SK-N-SH treated with all-trans-retinoic acid at 6 μM for 48 hours (cell line): ENCODE measurements around the gene S100A3.
"Not testable (repeated sequence)": the region's sequence is repeated elsewhere in the genome, so short reads cannot be mapped to it uniquely, and the experiment has no call there.

Experiments
- ATAC-seq: fragments of 200-7000 bp; cut with Tn5 transposase; 3 replicates; pipeline ENCODE4 v1.9.1; 2020; ENCODE audit warnings: mild to moderate bottlenecking, moderate library complexity
- ARNTL ChIP-seq: fragments of 450-650 bp; formaldehyde crosslinking; IDR thresholded peaks from 2 replicates; pipeline ENCODE4 v1.5.0; 2020; ENCODE audit warnings: low read depth, mild to moderate bottlenecking, moderate library complexity, borderline replicate concordance
- BACH2 ChIP-seq: fragments of 250-450 bp; sonication (Bioruptor Pico); IDR thresholded peaks from 2 replicates; pipeline ENCODE4 v1.9.0; 2021; ENCODE audit warnings: mild to moderate bottlenecking, borderline replicate concordance
- CSDC2 ChIP-seq: fragments of 250-450 bp; sonication (Bioruptor Pico); IDR thresholded peaks from 2 replicates; pipeline ENCODE4 v1.5.0; 2020; ENCODE audit warnings: mild to moderate bottlenecking, moderate library complexity
- ESRRG ChIP-seq: fragments of 250-450 bp; sonication (Bioruptor Pico); IDR thresholded peaks from 2 replicates; pipeline ENCODE4 v1.6.1; 2021; ENCODE audit warnings: mild to moderate bottlenecking
- GLIS3 ChIP-seq: fragments of 250-450 bp; sonication (Bioruptor Pico); IDR thresholded peaks from 2 replicates; pipeline ENCODE4 v1.5.0; 2020; ENCODE audit warnings: mild to moderate bottlenecking, moderate library complexity
- ISL1 ChIP-seq: fragments of 250-450 bp; sonication (Bioruptor Pico); IDR thresholded peaks from 2 replicates; pipeline ENCODE4 v2.1.2; 2022; ENCODE audit warnings: mild to moderate bottlenecking, moderate library complexity
- OSR1 ChIP-seq: fragments of 250-450 bp; sonication (Bioruptor Pico); IDR thresholded peaks from 2 replicates; pipeline ENCODE4 v1.8.0; 2022; ENCODE audit warnings: moderate library complexity, mild to moderate bottlenecking, inconsistent platforms
- PPARA ChIP-seq: fragments of 250-450 bp; sonication (Bioruptor Pico); IDR thresholded peaks from 2 replicates; pipeline ENCODE4 v1.5.0; 2020; ENCODE audit warnings: mild to moderate bottlenecking, borderline replicate concordance
- RARB ChIP-seq: fragments of 250-450 bp; sonication (Bioruptor Pico); IDR thresholded peaks from 2 replicates; pipeline ENCODE4 v1.8.0; 2021; ENCODE audit warnings: mild to moderate bottlenecking, moderate library complexity
- SNAI2 ChIP-seq: fragments of 250-450 bp; sonication (Bioruptor Pico); IDR thresholded peaks from 2 replicates; pipeline ENCODE4 v1.5.0; 2020; ENCODE audit warnings: mild to moderate bottlenecking, moderate library complexity
- TCF4 ChIP-seq: fragments of 250-450 bp; sonication (Bioruptor Pico); IDR thresholded peaks from 2 replicates; pipeline ENCODE4 v1.8.0; 2021; ENCODE audit warnings: mild to moderate bottlenecking, moderate library complexity, borderline replicate concordance
- TOX ChIP-seq: fragments of 250-450 bp; sonication (Bioruptor Pico); IDR thresholded peaks from 2 replicates; pipeline ENCODE4 v1.8.0; 2021; ENCODE audit warnings: mild to moderate bottlenecking, moderate library complexity, borderline replicate concordance
- ZC3H10 ChIP-seq: fragments of 250-450 bp; sonication (Bioruptor Pico); IDR thresholded peaks from 2 replicates; pipeline ENCODE4 v1.5.1; 2021; ENCODE audit warnings: mild to moderate bottlenecking, moderate library complexity
- ZFP3 ChIP-seq: fragments of 250-450 bp; sonication (Bioruptor Pico); IDR thresholded peaks from 2 replicates; pipeline ENCODE4 v1.5.0; 2020; ENCODE audit warnings: mild to moderate bottlenecking, moderate library complexity
- ZFP30 ChIP-seq: fragments of 450-650 bp; formaldehyde crosslinking; IDR thresholded peaks from 2 replicates; pipeline ENCODE4 v1.5.0; 2022; ENCODE audit warnings: mild to moderate bottlenecking, moderate library complexity
- ZNF565 ChIP-seq: fragments of 450-650 bp; formaldehyde crosslinking; conservative IDR thresholded peaks from 2 replicates; pipeline ENCODE4 v1.5.0; 2020; ENCODE audit warnings: low read depth, mild to moderate bottlenecking, moderate library complexity
- ZNF70 ChIP-seq: fragments of 450-650 bp; formaldehyde crosslinking; IDR thresholded peaks from 2 replicates; pipeline ENCODE4 v1.5.0; 2020; ENCODE audit warnings: mild to moderate bottlenecking, moderate library complexity
- TF ChIP-seq, protein P1 (sequence below): fragments of 250-450 bp; sonication (Bioruptor Pico); IDR thresholded peaks from 2 replicates; pipeline ENCODE4 v1.8.0; 2020; ENCODE audit warnings: mild to moderate bottlenecking, moderate library complexity, borderline replicate concordance
- TF ChIP-seq, protein P2 (sequence below): fragments of 250-450 bp; sonication (Bioruptor Pico); IDR thresholded peaks from 2 replicates; pipeline ENCODE4 v1.8.0; 2021; ENCODE audit warnings: low read depth, mild to moderate bottlenecking, moderate library complexity, borderline replicate concordance
- TF ChIP-seq, protein P3 (sequence below): fragments of 250-450 bp; sonication (Bioruptor Pico); IDR thresholded peaks from 2 replicates; pipeline ENCODE4 v1.5.1; 2020; ENCODE audit warnings: low read depth, mild to moderate bottlenecking, moderate library complexity
- TF ChIP-seq, protein P4 (sequence below): fragments of 250-450 bp; sonication (Bioruptor Pico); IDR thresholded peaks from 2 replicates; pipeline ENCODE4 v1.5.0; 2020; ENCODE audit warnings: mild to moderate bottlenecking, moderate library complexity

The S100A3 gene

DNA sequence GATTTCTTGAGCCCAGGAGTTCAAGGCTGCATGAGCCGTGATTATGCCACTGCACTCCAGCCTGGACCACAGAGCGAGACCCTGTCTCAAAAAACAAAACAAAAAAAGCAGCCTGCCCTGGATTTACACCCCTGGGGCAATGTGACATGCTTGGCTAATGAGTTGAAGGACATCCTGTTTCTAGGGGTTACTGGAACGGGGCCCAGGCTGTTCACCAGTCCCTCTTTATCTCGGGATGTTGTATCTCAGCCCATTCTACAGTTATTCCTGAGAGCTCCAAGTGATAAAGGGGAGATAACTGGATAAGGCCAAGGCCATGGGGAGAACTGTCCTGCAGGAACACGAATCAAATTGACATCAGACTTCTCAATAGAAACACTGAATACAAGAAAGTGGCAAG, 38.3 kb upstream of the S100A3 start:
- no peak for ATAC-seq
- no peak for TF ChIP-seq ZFP3 (CRISPR knock-in tag)
- TF ChIP-seq TOX (CRISPR knock-in tag): no peak
- no peak for TF ChIP-seq CSDC2 (CRISPR knock-in tag)
- TF ChIP-seq, all 23 proteins: peak for 0

DNA sequence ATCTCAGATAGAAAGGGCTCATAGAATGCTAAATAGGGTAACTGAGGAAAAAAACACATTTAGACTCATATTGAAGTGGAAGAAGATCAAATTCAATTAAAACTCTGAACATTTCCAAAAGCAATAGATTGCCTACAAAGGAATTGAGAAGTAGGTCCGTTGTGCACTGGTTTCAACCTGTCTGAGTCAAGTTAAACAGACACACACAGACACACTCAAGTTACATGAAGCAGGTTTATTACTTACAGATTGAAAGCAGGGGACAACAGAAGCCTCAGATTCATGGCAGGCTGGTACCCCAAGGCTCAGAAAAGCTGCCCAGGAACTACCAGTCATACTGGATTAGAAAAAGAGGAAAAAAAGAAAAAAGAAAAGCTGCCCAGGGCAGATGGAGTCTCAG, 37.3 kb upstream of the S100A3 start:
- TF ChIP-seq BACH2 (CRISPR knock-in tag) (no peak), OSR1 (no peak), PPARA (CRISPR knock-in tag) (no peak)
- TF ChIP-seq, all 23 proteins: peak for 0
- ATAC-seq: peak; percentile 80

DNA sequence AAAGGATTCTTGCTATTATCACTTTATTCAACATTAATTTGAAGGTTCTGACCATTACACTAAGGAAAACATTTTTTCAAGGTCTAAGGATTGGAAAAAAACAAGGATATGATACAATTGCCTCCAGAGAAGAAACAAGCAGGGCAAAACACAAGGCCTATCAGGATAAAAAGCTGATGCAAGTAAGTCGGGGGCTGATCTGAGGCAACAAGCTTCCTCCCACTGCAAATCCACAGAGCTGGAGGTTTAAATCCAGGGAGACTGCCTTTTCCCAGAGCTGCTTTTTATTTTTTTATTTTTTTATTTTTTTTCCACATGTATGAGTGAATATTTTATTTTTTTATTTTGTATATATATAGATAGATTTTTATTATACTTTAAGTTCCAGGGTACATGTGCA, 35.9 kb upstream of the S100A3 start:
- TF ChIP-seq ZNF565 (CRISPR knock-in tag) (no peak), PPARA (CRISPR knock-in tag) (no peak), SNAI2 (CRISPR knock-in tag) (no peak), TOX (CRISPR knock-in tag) (no peak), TCF4 (no peak), ISL1 (CRISPR knock-in tag) (no peak), ARNTL (no peak), ZC3H10 (no peak), RARB (CRISPR knock-in tag) (no peak), ZNF70 (no peak), ZFP30 (no peak), OSR1 (no peak), GLIS3 (CRISPR knock-in tag) (no peak)
- TF ChIP-seq, protein P1, sequence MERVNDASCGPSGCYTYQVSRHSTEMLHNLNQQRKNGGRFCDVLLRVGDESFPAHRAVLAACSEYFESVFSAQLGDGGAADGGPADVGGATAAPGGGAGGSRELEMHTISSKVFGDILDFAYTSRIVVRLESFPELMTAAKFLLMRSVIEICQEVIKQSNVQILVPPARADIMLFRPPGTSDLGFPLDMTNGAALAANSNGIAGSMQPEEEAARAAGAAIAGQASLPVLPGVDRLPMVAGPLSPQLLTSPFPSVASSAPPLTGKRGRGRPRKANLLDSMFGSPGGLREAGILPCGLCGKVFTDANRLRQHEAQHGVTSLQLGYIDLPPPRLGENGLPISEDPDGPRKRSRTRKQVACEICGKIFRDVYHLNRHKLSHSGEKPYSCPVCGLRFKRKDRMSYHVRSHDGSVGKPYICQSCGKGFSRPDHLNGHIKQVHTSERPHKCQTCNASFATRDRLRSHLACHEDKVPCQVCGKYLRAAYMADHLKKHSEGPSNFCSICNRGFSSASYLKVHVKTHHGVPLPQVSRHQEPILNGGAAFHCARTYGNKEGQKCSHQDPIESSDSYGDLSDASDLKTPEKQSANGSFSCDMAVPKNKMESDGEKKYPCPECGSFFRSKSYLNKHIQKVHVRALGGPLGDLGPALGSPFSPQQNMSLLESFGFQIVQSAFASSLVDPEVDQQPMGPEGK: no peak
- TF ChIP-seq, protein P2, sequence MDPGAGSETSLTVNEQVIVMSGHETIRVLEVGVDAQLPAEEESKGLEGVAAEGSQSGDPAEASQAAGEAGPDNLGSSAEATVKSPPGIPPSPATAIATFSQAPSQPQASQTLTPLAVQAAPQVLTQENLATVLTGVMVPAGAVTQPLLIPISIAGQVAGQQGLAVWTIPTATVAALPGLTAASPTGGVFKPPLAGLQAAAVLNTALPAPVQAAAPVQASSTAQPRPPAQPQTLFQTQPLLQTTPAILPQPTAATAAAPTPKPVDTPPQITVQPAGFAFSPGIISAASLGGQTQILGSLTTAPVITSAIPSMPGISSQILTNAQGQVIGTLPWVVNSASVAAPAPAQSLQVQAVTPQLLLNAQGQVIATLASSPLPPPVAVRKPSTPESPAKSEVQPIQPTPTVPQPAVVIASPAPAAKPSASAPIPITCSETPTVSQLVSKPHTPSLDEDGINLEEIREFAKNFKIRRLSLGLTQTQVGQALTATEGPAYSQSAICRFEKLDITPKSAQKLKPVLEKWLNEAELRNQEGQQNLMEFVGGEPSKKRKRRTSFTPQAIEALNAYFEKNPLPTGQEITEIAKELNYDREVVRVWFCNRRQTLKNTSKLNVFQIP: no peak
- TF ChIP-seq, protein P3, sequence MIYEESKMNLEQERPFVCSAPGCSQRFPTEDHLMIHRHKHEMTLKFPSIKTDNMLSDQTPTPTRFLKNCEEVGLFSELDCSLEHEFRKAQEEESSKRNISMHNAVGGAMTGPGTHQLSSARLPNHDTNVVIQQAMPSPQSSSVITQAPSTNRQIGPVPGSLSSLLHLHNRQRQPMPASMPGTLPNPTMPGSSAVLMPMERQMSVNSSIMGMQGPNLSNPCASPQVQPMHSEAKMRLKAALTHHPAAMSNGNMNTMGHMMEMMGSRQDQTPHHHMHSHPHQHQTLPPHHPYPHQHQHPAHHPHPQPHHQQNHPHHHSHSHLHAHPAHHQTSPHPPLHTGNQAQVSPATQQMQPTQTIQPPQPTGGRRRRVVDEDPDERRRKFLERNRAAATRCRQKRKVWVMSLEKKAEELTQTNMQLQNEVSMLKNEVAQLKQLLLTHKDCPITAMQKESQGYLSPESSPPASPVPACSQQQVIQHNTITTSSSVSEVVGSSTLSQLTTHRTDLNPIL (CRISPR knock-in tag): no peak
- TF ChIP-seq, all 23 proteins: peak for 0

DNA sequence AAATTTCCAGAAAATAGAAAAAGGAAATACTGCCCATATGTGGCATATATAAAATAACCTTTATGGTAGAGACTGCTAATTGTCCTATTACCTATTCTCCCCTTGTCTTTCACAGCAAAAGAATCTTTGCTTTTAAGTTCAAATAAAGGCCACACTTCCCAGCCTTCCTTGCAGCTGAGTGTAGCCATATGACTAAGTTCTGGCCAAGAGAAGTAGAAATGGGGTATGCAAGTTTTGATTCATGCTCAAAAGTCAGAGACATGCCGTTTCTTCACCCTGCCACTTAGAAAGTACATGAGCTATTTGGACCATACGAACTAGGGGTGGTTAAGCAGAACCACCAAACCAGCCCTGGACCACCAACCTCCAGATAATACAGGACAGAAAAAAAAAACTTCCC, 34.9 kb upstream of the S100A3 start:
- TF ChIP-seq ZNF565 (CRISPR knock-in tag): no peak
- TF ChIP-seq, protein P4, sequence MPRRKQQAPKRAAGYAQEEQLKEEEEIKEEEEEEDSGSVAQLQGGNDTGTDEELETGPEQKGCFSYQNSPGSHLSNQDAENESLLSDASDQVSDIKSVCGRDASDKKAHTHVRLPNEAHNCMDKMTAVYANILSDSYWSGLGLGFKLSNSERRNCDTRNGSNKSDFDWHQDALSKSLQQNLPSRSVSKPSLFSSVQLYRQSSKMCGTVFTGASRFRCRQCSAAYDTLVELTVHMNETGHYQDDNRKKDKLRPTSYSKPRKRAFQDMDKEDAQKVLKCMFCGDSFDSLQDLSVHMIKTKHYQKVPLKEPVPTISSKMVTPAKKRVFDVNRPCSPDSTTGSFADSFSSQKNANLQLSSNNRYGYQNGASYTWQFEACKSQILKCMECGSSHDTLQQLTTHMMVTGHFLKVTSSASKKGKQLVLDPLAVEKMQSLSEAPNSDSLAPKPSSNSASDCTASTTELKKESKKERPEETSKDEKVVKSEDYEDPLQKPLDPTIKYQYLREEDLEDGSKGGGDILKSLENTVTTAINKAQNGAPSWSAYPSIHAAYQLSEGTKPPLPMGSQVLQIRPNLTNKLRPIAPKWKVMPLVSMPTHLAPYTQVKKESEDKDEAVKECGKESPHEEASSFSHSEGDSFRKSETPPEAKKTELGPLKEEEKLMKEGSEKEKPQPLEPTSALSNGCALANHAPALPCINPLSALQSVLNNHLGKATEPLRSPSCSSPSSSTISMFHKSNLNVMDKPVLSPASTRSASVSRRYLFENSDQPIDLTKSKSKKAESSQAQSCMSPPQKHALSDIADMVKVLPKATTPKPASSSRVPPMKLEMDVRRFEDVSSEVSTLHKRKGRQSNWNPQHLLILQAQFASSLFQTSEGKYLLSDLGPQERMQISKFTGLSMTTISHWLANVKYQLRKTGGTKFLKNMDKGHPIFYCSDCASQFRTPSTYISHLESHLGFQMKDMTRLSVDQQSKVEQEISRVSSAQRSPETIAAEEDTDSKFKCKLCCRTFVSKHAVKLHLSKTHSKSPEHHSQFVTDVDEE: no peak
- no peak for TF ChIP-seq BACH2 (CRISPR knock-in tag)
- TF ChIP-seq, protein P1: no peak
- TF ChIP-seq ZFP3 (CRISPR knock-in tag): no peak
- TF ChIP-seq ESRRG: no peak
- ATAC-seq: no peak; the same call in 2 of the 3 replicates

More for the DNA sequence above, 35.9 kb upstream of the S100A3 start:
- no peak for ATAC-seq

DNA sequence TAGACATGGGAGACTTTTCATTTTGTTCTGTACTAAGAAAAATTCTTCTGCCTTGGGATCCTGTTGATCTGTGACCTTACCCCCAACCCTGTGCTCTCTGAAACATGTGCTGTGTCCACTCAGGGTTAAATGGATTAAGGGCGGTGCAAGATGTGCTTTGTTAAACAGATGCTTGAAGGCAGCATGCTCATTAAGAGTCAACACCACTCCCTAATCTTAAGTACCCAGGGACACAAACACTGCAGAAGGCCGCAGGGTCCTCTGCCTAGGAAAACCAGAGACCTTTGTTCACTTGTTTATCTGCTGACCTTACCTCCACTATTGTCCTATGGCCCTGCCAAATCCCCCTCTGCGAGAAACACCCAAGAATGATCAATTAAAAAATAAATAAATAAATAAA, 34.5 kb upstream of the S100A3 start:
- ATAC-seq: not testable (repeated sequence)

DNA sequence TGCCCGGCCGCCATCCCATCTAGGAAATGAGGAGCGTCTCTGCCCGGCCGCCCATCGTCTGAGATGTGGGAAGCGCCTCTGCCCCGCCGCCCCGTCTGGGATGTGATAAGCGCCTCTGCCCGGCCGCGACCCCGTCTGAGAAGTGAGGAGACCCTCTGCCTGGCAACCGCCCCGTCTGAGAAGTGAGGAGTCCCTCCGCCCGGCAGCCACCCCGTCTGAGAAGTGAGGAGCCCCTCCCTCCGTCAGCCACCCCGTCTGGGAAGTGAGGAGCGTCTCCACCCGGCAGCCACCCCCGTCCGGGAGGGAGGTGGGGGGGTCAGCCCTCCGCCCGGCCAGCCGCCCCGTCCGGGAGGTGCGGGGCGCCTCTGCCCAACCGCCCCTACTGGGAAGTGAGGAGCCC, 33.8 kb upstream of the S100A3 start:
- not testable (repeated sequence) for ATAC-seq
